Tibial nerve (tissue), 3 donors: ENCODE results near the gene LSR.

ENCODE experiments used
- CTCF ChIP-seq, 5 experiments: fragments of 200-600 bp in 3 of 5; fragments of 450-650 bp in 2 of 5; sonication (generic) in 3 of 5; IDR thresholded peaks; one replicate each; pipeline ENCODE4 v1.5.1; 2016 to 2019; ENCODE audit warnings: antibody characterized with exemption in 5 of 5, mild to moderate bottlenecking in 3 of 5, moderate library complexity in 2 of 5
- POLR2A ChIP-seq, 2 donors: fragments of 450-650 bp; IDR thresholded peaks; one replicate each; pipeline ENCODE4 v1.6.1; 2017; ENCODE audit warnings: antibody characterized with exemption in 2 of 2, mild to moderate bottlenecking in 2 of 2, moderate library complexity in 2 of 2

- no peak for TF ChIP-seq POLR2A (IDR thresholded peaks at IDR 0.05)
- TF ChIP-seq CTCF (IDR thresholded peaks at IDR 0.05): no peak
Measured at GRCh38 chr19:35294328-35294727, 45.5 kb downstream of the LSR start.
